HepG2 (cell line): Measurements from ENCODE around the gene INAFM1. TPM values are rescaled to one million over a fixed set of nuclear protein-coding genes. Genes with fewer than 3 reads are reported as not detected.

Source experiments
- ATAD3A ChIP-seq: sonication (generic); formaldehyde crosslinking; IDR thresholded peaks from 2 replicates; pipeline ENCODE4 v1.4.0; 2020; ENCODE audit warnings: missing genetic modification reagents
- CEBPB ChIP-seq: IDR thresholded peaks from 2 replicates; pipeline ENCODE4 v1.6.1; 2011; ENCODE audit warnings: low read depth, low read length, improper control_type of control experiment, borderline replicate concordance
- DR1 ChIP-seq: sonication (generic); formaldehyde crosslinking; IDR thresholded peaks from 2 replicates; pipeline ENCODE4 v1.8.0; 2021; ENCODE audit warnings: mild to moderate bottlenecking, missing genetic modification reagents, inconsistent platforms
- FOSL2 ChIP-seq: sonication (generic); formaldehyde crosslinking; IDR thresholded peaks from 2 replicates; pipeline ENCODE4 v1.4.0; 2020; ENCODE audit warnings: missing genetic modification reagents
- FOXP1 ChIP-seq, 2 experiments: fragments of 450-650 bp in 1 of 2; IDR thresholded peaks; 2 replicates each; pipeline ENCODE4 v1.6.1; 2017 to 2018; ENCODE audit warnings: antibody characterized with exemption in 1 of 2
- KDM5A ChIP-seq: fragments of 200-600 bp; sonication (generic); IDR thresholded peaks from 2 replicates; pipeline ENCODE4 v1.7.0; 2018; ENCODE audit warnings: antibody characterized with exemption, mild to moderate bottlenecking, low read length, borderline replicate concordance
- SATB2 ChIP-seq: sonication (generic); formaldehyde crosslinking; IDR thresholded peaks from 2 replicates; pipeline ENCODE4 v1.5.0; 2020; ENCODE audit warnings: missing genetic modification reagents
- ZNF121 ChIP-seq: sonication (generic); formaldehyde crosslinking; IDR thresholded peaks from 2 replicates; pipeline ENCODE4 v1.5.0; 2020; ENCODE audit warnings: mild to moderate bottlenecking, missing genetic modification reagents
- ZNF232 ChIP-seq: sonication (generic); formaldehyde crosslinking; IDR thresholded peaks from 2 replicates; pipeline ENCODE4 v1.4.0; 2020; ENCODE audit warnings: missing genetic modification reagents, borderline replicate concordance
- ZNF3 ChIP-seq: IDR thresholded peaks from 2 replicates; pipeline ENCODE4 v1.7.0; 2017; ENCODE audit warnings: inconsistent platforms
- ZNF33A ChIP-seq: sonication (generic); formaldehyde crosslinking; IDR thresholded peaks from 2 replicates; pipeline ENCODE4 v1.5.1; 2020; ENCODE audit warnings: missing genetic modification reagents, mild to moderate bottlenecking, moderate library complexity, borderline replicate concordance
- ZNF382 ChIP-seq: sonication (generic); formaldehyde crosslinking; IDR thresholded peaks from 2 replicates; pipeline ENCODE4 v1.5.0; 2020; ENCODE audit warnings: missing genetic modification reagents, mild to moderate bottlenecking, borderline replicate concordance
- ZNF543 ChIP-seq: sonication (generic); formaldehyde crosslinking; IDR thresholded peaks from 2 replicates; pipeline ENCODE4 v1.4.0; 2020; ENCODE audit warnings: mild to moderate bottlenecking, missing genetic modification reagents
- ZNF775 ChIP-seq: sonication (generic); formaldehyde crosslinking; IDR thresholded peaks from 2 replicates; pipeline ENCODE4 v1.4.0; 2020; ENCODE audit warnings: missing genetic modification reagents, mild to moderate bottlenecking, moderate library complexity, borderline replicate concordance
- polyA plus RNA-seq, 8 experiments: library from polyadenylated mRNA; depleted of rRNA in 3 of 8; stranded (reverse) in 7 of 8; unstranded in 1 of 8; fragments of >200 nt; fragmentation: Illumina TruSeq in 4 of 8; extraction: Trizol in 4 of 8; gene quantifications; 2 replicates each; pipeline versions ENCODE4 v1.2.1 to v1.2.3, GENCODE V29; 2011 to 2016; ENCODE audit warnings: low read depth in 4 of 8, missing spikeins in 1 of 8, mixed read lengths in 1 of 8; ENCODE audit not compliant: insufficient read depth in 1 of 8
- total RNA-seq, 5 experiments: library from RNA; depleted of rRNA; stranded (reverse); fragments of >200 nt; fragmentation: Illumina TruSeq; extraction: Trizol; gene quantifications; 2 replicates each; pipeline ENCODE4 v1.2.3, GENCODE V29; 2016; ENCODE audit warnings: low read depth in 1 of 5
- TF ChIP-seq, protein P1 (sequence below): sonication (generic); formaldehyde crosslinking; IDR thresholded peaks from 2 replicates; pipeline ENCODE4 v1.9.0; 2021; ENCODE audit warnings: missing genetic modification reagents, borderline replicate concordance
- TF ChIP-seq, protein P2 (sequence below): sonication (generic); formaldehyde crosslinking; IDR thresholded peaks from 2 replicates; pipeline ENCODE4 v1.5.0; 2020; ENCODE audit warnings: missing genetic modification reagents
- TF ChIP-seq, protein P3 (sequence below): sonication (generic); formaldehyde crosslinking; IDR thresholded peaks from 2 replicates; pipeline ENCODE4 v1.5.1; 2020; ENCODE audit warnings: missing genetic modification reagents, mild to moderate bottlenecking, borderline replicate concordance
- TF ChIP-seq, protein P4 (sequence below): sonication (generic); formaldehyde crosslinking; IDR thresholded peaks from 2 replicates; pipeline ENCODE4 v1.9.0; 2021; ENCODE audit warnings: mild to moderate bottlenecking, missing genetic modification reagents

The INAFM1 gene
- total and polyA plus RNA-seq, 2 of the 13 experiments (the other 11 are each of a cell fraction or from before 2014, with no cell fraction given), result 0.88 to 1.9 TPM

DNA sequence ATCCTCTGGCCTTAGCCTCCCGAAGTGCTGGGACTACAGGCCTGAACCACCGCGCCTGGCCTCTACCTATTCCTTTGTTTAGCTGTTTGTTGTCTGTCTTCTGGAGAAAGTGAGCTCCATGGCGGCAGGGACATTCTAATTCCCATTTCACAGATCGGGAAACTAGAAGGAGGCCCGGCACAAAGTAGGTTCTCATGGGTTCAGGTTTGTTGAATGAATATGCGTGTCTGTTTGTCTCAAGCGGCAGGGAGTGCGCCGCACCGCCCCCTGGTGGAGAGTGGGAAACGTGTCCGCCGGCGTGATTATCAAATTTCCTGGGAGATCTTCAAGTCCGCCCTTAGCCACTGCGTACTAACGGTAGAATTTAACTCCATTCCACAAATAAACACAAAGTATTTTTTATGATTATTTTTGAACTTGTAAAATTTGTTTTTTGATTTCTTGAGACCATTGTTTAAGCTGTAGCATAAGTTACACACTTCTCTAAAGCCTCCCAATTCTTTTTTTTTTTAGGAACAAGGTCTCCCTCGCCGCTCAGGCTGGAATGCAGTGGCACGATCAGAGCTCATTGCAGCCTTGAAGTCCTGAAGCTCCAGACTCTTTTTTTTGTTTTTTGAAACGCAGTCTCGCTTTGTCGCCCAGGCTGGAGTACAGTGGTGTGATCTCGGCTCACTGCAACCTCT, 27.2 kb upstream of the INAFM1 start (continued):
- TF ChIP-seq ZNF775 (no peak), ZNF232 (CRISPR knock-in tag) (no peak), KDM5A (no peak), DR1 (CRISPR knock-in tag) (no peak), ZNF33A (CRISPR knock-in tag) (no peak), FOSL2 (CRISPR knock-in tag) (0 out of 2 replicates have a peak, but pooled peaks have one; percentile 7), ATAD3A (CRISPR knock-in tag) (no peak), CEBPB (no peak), ZNF543 (CRISPR knock-in tag) (no peak), ZNF3 (CRISPR knock-in tag) (peak; percentile 100), ZNF121 (CRISPR knock-in tag) (0 out of 2 replicates have a peak, but pooled peaks have one; percentile 23), FOXP1 (IDR thresholded peaks at IDR 0.05) (no peak), FOXP1 (CRISPR knock-in tag; IDR thresholded peaks at IDR 0.05) (no peak), ZNF382 (no peak), SATB2 (CRISPR knock-in tag) (no peak)
- TF ChIP-seq, protein P1, sequence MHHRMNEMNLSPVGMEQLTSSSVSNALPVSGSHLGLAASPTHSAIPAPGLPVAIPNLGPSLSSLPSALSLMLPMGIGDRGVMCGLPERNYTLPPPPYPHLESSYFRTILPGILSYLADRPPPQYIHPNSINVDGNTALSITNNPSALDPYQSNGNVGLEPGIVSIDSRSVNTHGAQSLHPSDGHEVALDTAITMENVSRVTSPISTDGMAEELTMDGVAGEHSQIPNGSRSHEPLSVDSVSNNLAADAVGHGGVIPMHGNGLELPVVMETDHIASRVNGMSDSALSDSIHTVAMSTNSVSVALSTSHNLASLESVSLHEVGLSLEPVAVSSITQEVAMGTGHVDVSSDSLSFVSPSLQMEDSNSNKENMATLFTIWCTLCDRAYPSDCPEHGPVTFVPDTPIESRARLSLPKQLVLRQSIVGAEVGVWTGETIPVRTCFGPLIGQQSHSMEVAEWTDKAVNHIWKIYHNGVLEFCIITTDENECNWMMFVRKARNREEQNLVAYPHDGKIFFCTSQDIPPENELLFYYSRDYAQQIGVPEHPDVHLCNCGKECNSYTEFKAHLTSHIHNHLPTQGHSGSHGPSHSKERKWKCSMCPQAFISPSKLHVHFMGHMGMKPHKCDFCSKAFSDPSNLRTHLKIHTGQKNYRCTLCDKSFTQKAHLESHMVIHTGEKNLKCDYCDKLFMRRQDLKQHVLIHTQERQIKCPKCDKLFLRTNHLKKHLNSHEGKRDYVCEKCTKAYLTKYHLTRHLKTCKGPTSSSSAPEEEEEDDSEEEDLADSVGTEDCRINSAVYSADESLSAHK (CRISPR knock-in tag), result no peak
- TF ChIP-seq, protein P2, sequence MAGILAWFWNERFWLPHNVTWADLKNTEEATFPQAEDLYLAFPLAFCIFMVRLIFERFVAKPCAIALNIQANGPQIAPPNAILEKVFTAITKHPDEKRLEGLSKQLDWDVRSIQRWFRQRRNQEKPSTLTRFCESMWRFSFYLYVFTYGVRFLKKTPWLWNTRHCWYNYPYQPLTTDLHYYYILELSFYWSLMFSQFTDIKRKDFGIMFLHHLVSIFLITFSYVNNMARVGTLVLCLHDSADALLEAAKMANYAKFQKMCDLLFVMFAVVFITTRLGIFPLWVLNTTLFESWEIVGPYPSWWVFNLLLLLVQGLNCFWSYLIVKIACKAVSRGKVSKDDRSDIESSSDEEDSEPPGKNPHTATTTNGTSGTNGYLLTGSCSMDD (CRISPR knock-in tag), result no peak
- TF ChIP-seq, protein P3, sequence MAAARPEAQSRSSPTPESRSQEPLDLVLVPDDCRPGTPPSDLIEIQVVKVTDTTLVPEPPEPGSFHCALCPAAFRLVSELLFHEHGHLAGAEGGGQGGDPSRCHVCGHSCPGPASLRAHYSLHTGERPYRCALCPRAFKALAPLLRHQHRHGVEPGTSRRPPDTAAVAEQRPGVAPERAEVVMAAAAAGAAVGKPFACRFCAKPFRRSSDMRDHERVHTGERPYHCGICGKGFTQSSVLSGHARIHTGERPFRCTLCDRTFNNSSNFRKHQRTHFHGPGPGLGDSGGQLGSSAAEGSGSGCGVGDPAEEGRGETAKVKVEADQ (CRISPR knock-in tag), result 0 out of 2 replicates have a peak, but pooled peaks have one; percentile 65
- TF ChIP-seq, protein P4, sequence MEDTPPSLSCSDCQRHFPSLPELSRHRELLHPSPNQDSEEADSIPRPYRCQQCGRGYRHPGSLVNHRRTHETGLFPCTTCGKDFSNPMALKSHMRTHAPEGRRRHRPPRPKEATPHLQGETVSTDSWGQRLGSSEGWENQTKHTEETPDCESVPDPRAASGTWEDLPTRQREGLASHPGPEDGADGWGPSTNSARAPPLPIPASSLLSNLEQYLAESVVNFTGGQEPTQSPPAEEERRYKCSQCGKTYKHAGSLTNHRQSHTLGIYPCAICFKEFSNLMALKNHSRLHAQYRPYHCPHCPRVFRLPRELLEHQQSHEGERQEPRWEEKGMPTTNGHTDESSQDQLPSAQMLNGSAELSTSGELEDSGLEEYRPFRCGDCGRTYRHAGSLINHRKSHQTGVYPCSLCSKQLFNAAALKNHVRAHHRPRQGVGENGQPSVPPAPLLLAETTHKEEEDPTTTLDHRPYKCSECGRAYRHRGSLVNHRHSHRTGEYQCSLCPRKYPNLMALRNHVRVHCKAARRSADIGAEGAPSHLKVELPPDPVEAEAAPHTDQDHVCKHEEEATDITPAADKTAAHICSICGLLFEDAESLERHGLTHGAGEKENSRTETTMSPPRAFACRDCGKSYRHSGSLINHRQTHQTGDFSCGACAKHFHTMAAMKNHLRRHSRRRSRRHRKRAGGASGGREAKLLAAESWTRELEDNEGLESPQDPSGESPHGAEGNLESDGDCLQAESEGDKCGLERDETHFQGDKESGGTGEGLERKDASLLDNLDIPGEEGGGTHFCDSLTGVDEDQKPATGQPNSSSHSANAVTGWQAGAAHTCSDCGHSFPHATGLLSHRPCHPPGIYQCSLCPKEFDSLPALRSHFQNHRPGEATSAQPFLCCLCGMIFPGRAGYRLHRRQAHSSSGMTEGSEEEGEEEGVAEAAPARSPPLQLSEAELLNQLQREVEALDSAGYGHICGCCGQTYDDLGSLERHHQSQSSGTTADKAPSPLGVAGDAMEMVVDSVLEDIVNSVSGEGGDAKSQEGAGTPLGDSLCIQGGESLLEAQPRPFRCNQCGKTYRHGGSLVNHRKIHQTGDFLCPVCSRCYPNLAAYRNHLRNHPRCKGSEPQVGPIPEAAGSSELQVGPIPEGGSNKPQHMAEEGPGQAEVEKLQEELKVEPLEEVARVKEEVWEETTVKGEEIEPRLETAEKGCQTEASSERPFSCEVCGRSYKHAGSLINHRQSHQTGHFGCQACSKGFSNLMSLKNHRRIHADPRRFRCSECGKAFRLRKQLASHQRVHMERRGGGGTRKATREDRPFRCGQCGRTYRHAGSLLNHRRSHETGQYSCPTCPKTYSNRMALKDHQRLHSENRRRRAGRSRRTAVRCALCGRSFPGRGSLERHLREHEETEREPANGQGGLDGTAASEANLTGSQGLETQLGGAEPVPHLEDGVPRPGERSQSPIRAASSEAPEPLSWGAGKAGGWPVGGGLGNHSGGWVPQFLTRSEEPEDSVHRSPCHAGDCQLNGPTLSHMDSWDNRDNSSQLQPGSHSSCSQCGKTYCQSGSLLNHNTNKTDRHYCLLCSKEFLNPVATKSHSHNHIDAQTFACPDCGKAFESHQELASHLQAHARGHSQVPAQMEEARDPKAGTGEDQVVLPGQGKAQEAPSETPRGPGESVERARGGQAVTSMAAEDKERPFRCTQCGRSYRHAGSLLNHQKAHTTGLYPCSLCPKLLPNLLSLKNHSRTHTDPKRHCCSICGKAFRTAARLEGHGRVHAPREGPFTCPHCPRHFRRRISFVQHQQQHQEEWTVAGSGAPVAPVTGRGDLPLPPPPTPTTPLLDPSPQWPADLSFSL (CRISPR knock-in tag), result no peak
